Panc1 (cell line): ENCODE results near the gene MAP4K4.

Experiments
- POLR2AphosphoS5 ChIP-seq: IDR thresholded peaks from 2 replicates; pipeline ENCODE4 v1.6.1; 2012; ENCODE audit warnings: mild to moderate bottlenecking, low read depth, low read length, moderate library complexity
- TF ChIP-seq, protein P1 (sequence below): fragments of 450-650 bp; IDR thresholded peaks from 2 replicates; pipeline ENCODE4 v1.5.1; 2017; ENCODE audit warnings: mild to moderate bottlenecking

DNA sequence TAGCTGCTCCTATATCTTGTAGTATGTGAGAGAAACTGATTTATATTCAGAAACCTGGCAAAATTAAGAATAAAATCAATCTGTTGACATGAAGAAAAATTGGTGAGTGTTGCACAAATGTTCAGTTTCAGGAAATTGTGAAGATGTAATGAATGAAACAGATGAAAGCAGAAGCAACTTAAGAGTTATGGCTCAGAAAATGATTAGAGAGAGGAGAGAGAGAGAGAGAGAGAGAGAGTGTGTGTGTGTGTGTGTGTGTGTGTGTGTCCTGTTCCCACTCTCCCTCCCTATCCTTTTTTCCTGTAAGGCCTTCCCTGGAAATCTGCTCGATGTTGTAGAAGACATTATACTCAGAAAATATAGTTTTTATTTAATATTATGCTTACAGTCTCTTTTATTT, 31.4 kb downstream of the MAP4K4 start:
- TF ChIP-seq, protein P1, sequence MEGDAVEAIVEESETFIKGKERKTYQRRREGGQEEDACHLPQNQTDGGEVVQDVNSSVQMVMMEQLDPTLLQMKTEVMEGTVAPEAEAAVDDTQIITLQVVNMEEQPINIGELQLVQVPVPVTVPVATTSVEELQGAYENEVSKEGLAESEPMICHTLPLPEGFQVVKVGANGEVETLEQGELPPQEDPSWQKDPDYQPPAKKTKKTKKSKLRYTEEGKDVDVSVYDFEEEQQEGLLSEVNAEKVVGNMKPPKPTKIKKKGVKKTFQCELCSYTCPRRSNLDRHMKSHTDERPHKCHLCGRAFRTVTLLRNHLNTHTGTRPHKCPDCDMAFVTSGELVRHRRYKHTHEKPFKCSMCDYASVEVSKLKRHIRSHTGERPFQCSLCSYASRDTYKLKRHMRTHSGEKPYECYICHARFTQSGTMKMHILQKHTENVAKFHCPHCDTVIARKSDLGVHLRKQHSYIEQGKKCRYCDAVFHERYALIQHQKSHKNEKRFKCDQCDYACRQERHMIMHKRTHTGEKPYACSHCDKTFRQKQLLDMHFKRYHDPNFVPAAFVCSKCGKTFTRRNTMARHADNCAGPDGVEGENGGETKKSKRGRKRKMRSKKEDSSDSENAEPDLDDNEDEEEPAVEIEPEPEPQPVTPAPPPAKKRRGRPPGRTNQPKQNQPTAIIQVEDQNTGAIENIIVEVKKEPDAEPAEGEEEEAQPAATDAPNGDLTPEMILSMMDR = no peak
- no peak for TF ChIP-seq POLR2AphosphoS5
